ENCODE measurements around the gene WDFY2. TPM values are rescaled to one million over a fixed set of nuclear protein-coding genes. Genes with fewer than 3 reads are reported as not detected.

WDFY2 gene
- total and polyA plus RNA-seq, 2 of the 8 experiments (the other 6 are each of a cell fraction or from before 2014, with no cell fraction given) = 13.9 to 29.0 TPM

- TF ChIP-seq CHD7 (IDR thresholded peaks at IDR 0.05; ENCODE audit: insufficient replicate concordance, low read length) (no peak), BACH1 (IDR thresholded peaks at IDR 0.05; ENCODE audit: low read length) (no peak), SP1 (IDR thresholded peaks at IDR 0.05; ENCODE audit: low read depth, low read length) (no peak), ZNF274 (IDR thresholded peaks at IDR 0.05; ENCODE audit: borderline replicate concordance, extremely low read depth, low read length) (no peak), MAX (IDR thresholded peaks at IDR 0.05) (no peak)
Observed at GRCh38 chr13:51737609-51738008, 153.3 kb downstream of the WDFY2 start (continued).

Measured in H1 (cell line).